MM.1S (cell line): Measurements from ENCODE around the gene SLC22A1.
"Not testable (repeated sequence)": the region's sequence is repeated elsewhere in the genome, so short reads cannot be mapped to it uniquely, and the experiment has no call there.

Experiments
- DNase-seq: peaks from one replicate; pipeline ENCODE4 v3.0.0-alpha.2; 2015
- H2AFZ ChIP-seq: fragments of 300-600 bp; sonication (generic); 2 replicates; pipeline ENCODE4 v1.6.0; 2016; ENCODE audit warnings: antibody characterized with exemption, low read length
- H3F3A ChIP-seq: fragments of 300-600 bp; sonication (generic); 2 replicates; pipeline ENCODE4 v1.6.1; 2016; ENCODE audit warnings: mild to moderate bottlenecking, antibody characterized with exemption, low read length, moderate library complexity, mixed read lengths; ENCODE audit not compliant: insufficient read depth
- H3K27ac ChIP-seq: fragments of 300-600 bp; sonication (generic); 2 replicates; pipeline ENCODE4 v1.5.1; 2016; ENCODE audit warnings: mild to moderate bottlenecking, low read length
- H3K27me3 ChIP-seq: fragments of 300-600 bp; sonication (generic); replicated peaks from 2 replicates; pipeline ENCODE4 v1.6.0; 2016; ENCODE audit warnings: low read length; ENCODE audit not compliant: insufficient read depth
- H3K36me3 ChIP-seq: fragments of 300-600 bp; sonication (generic); replicated peaks from 2 replicates; pipeline ENCODE4 v1.6.1; 2016; ENCODE audit warnings: mild to moderate bottlenecking, low read length, mixed read lengths; ENCODE audit not compliant: insufficient read depth
- H3K4me1 ChIP-seq: fragments of 300-600 bp; sonication (generic); 2 replicates; pipeline ENCODE4 v1.6.1; 2016; ENCODE audit warnings: low read length, mixed read lengths
- H3K4me2 ChIP-seq: fragments of 300-600 bp; sonication (generic); 2 replicates; pipeline ENCODE4 v1.6.0; 2016; ENCODE audit warnings: low read depth, low read length
- H3K4me3 ChIP-seq: fragments of 300-600 bp; sonication (generic); 2 replicates; pipeline ENCODE4 v1.5.1; 2016; ENCODE audit warnings: low read length, mixed read lengths
- H3K79me2 ChIP-seq: fragments of 300-600 bp; sonication (generic); 2 replicates; pipeline ENCODE4 v1.6.1; 2016; ENCODE audit warnings: mixed run types, low read length, mixed read lengths
- H3K9ac ChIP-seq: fragments of 300-600 bp; sonication (generic); 2 replicates; pipeline ENCODE4 v1.6.1; 2016; ENCODE audit warnings: low read length, mixed read lengths
- H3K9me2 ChIP-seq: fragments of 300-600 bp; sonication (generic); replicated peaks from 2 replicates; pipeline ENCODE4 v1.6.1; 2016; ENCODE audit warnings: mild to moderate bottlenecking, low read length, mixed read lengths; ENCODE audit not compliant: insufficient read depth
- H3K9me3 ChIP-seq: fragments of 300-600 bp; sonication (generic); replicated peaks from 2 replicates; pipeline ENCODE4 v1.6.1; 2016; ENCODE audit warnings: mild to moderate bottlenecking, low read length, mixed read lengths; ENCODE audit not compliant: insufficient read depth
- H4K20me1 ChIP-seq: fragments of 300-600 bp; sonication (generic); 2 replicates; pipeline ENCODE4 v1.6.1; 2016; ENCODE audit warnings: mild to moderate bottlenecking, low read length, moderate library complexity, mixed read lengths; ENCODE audit not compliant: insufficient read depth
- CTCF ChIP-seq: fragments of 300-600 bp; sonication (generic); IDR thresholded peaks from 2 replicates; pipeline ENCODE4 v1.5.1; 2016; ENCODE audit warnings: antibody characterized with exemption, low read length, mixed read lengths
- EZH2 ChIP-seq: fragments of 300-600 bp; sonication (generic); optimal IDR thresholded peaks from 2 replicates; pipeline ENCODE3; 2017; ENCODE audit warnings: low read depth, mild to moderate bottlenecking, antibody characterized with exemption, low read length, mixed read lengths
- EZH2phosphoT487 ChIP-seq: fragments of 300-600 bp; sonication (generic); IDR thresholded peaks from 2 replicates; pipeline ENCODE4 v1.6.1; 2018; ENCODE audit warnings: antibody characterized with exemption, low read length

Gene SLC22A1

GRCh38 chr6:160111806-160112205 is 9.8 kb upstream of the SLC22A1 start:
- Histone ChIP-seq H4K20me1 (no peaks in the 10 kb centered on the region), H3F3A (no peaks in the 10 kb centered on the region), H3K4me1 (no peaks in the 10 kb centered on the region), H3K4me2 (no peak overlapping the region), H3K27ac (no peak overlapping the region), H3K9me3 (no peaks in the 10 kb centered on the region), H3K27me3 (no peaks in the 10 kb centered on the region), H3K9ac (no peak overlapping the region), H2AFZ (no peak overlapping the region), H3K36me3 (no peaks in the 10 kb centered on the region), H3K9me2 (no peaks in the 10 kb centered on the region), H3K4me3 (no peak overlapping the region), H3K79me2 (no peaks in the 10 kb centered on the region)
- no peak for TF ChIP-seq CTCF
- no peak for TF ChIP-seq EZH2phosphoT487
- TF ChIP-seq EZH2 = no peak
- DNase-seq = no peak

- H3F3A ChIP-seq = no peaks in the 10 kb centered on the region
- H3K4me1 ChIP-seq = no peaks in the 10 kb centered on the region
- H3K9ac ChIP-seq = no peak overlapping the region
- DNase-seq = no peak
- H3K9me3 ChIP-seq = no peaks in the 10 kb centered on the region
- H3K27ac ChIP-seq = no peak overlapping the region
- H4K20me1 ChIP-seq = no peaks in the 10 kb centered on the region
- no peak overlapping the region for H3K4me2 ChIP-seq
- H3K27me3 ChIP-seq = no peaks in the 10 kb centered on the region
- H3K79me2 ChIP-seq = no peaks in the 10 kb centered on the region
- H3K36me3 ChIP-seq = no peaks in the 10 kb centered on the region
- H3K9me2 ChIP-seq = no peaks in the 10 kb centered on the region
- H3K4me3 ChIP-seq = no peak overlapping the region
- no peak overlapping the region for H2AFZ ChIP-seq
- TF ChIP-seq CTCF (no peak), EZH2 (no peak), EZH2phosphoT487 (no peak)
Observed at GRCh38 chr6:160112628-160113299, 8.9 kb upstream of the SLC22A1 start.

GRCh38 chr6:160114536-160114935 is 7.1 kb upstream of the SLC22A1 start:
- H3F3A ChIP-seq, H4K20me1 ChIP-seq, H3K27ac ChIP-seq, H3K4me2 ChIP-seq, H2AFZ ChIP-seq, DNase-seq, H3K4me3 ChIP-seq, H3K9me2 ChIP-seq, H3K36me3 ChIP-seq, H3K9me3 ChIP-seq, H3K9ac ChIP-seq, H3K27me3 ChIP-seq, H3K79me2 ChIP-seq, H3K4me1 ChIP-seq: not testable (repeated sequence)

GRCh38 chr6:160115421-160115820 is 6.2 kb upstream of the SLC22A1 start:
- H3K27ac ChIP-seq = no peak overlapping the region
- H3K4me3 ChIP-seq = no peak overlapping the region
- no peak for TF ChIP-seq EZH2
- no peak for TF ChIP-seq EZH2phosphoT487
- TF ChIP-seq CTCF = no peak
- no peaks in the 10 kb centered on the region for H3K9me3 ChIP-seq
- no peak for DNase-seq
- H3K4me1 ChIP-seq = no peaks in the 10 kb centered on the region
- no peaks in the 10 kb centered on the region for H3K36me3 ChIP-seq
- no peaks in the 10 kb centered on the region for H3K9me2 ChIP-seq
- H3K4me2 ChIP-seq = no peak overlapping the region
- H3K79me2 ChIP-seq = no peaks in the 10 kb centered on the region
- no peak overlapping the region for H3K9ac ChIP-seq
- no peaks in the 10 kb centered on the region for H3F3A ChIP-seq
- no peaks in the 10 kb centered on the region for H3K27me3 ChIP-seq
- H4K20me1 ChIP-seq = no peaks in the 10 kb centered on the region
- no peak overlapping the region for H2AFZ ChIP-seq
